HG03139 (cell line): ENCODE measurements around the gene SSNA1.

ENCODE experiments used
- ATAC-seq: cut with Tn5 transposase; IDR thresholded peaks from one replicate; pipeline ENCODE4 v1.9.1; 2021; ENCODE audit not compliant: unreplicated experiment

SSNA1 gene

DNA sequence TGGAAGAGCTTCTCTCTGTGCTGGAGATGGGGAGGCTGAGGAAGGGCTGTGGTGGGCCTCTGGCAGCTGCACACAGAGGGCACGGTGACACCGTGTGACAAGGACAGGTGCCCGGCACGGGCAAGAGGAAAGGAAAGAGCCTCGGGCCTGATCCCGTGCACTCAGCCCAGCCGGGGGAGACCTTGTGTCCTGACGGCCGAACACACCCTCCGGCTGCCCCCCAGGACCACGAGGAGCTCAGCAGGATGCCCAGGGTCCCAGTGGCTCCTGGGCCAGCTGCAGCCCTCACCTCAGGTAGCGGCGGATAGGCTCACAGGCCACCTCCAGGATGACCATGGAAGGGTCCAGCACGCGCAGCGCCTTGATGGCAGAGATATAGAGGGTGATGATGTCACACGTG lies 5.6 kb upstream of the SSNA1 start:
- no peak for ATAC-seq

DNA sequence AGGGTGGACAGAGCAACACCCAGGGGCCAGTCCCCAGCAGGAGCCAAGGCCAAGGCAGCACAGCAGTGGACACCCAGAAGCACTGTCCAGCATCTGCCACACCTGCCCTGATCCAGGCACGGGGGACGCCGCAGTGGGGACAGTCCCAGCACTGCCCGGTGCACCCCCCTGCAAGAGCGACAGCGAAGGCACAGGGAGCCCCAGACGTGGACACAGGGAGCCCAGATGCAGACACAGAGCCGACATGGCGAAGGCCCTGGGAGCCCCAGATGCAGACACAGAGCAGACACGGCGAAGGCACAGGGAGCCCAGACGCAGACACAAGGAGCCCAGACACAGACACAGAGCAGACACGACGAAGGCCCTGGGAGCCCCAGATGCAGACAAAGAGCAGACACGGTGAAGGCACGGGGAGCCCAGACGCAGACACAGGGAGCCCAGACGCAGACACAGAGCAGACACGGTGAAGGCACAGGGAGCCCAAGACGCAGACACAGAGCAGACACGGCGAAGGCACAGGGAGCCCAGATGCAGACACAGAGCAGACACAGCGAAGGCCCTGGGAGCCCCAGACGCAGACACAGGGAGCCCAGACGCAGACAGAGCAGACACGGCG lies 4.4 kb upstream of the SSNA1 start:
- no peak for ATAC-seq

DNA sequence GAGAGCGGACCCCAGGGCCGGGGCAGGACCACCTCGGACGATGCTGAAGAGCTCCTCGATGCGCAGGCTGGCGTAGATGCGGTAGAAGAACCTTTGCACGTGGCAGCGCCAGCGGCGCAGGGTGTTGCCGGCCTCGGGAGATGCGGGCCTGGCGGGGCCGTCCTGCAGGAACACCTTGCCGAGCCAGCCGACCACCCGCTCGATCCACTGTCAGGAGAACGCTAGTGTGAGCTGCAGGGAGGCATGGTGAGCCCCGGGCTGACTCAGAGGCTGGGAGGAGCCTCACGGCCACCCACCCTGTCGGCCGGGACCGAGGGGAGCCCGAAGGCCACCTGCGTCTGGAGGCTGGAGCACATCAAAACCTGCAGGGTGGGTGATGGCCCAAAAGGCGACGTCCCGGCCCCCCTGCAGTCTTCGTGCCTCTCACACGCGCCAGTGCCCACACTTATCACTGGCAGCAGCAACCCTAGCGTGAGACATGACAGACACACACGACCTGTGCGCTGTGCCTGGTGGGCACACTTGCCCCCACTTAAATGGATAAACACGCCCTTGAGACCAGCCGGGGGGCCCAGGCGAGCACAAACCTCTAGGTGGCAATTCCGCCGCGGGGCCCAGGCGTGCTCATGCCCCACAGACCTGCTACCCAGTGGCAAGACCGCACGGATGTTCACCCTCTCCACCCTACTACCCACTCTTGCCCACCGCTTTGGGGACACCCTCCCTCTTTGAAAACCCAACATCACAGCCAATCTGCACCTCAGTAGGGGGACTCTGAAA lies 3.4 kb upstream of the SSNA1 start:
- no peak for ATAC-seq

DNA sequence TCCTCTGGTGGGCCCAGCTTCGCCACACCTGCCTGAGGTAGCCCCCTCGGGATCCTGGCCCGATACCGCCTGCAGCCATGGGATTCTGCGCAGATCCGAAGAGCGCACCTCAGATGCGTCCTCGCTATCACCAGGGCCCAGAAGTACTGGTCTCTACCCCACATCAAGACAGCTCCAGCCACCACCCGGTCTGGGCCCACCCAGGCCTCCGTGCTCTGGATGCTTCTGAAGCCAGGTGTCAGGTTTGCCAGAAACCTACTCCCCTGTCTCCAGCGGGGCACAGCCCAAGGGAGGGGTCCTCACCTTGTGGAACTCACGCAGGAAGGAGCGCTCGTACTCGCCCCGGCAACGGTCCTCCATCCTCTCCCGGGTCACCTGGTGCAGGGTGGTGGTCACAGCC lies 2.6 kb upstream of the SSNA1 start:
- ATAC-seq: no peak

DNA sequence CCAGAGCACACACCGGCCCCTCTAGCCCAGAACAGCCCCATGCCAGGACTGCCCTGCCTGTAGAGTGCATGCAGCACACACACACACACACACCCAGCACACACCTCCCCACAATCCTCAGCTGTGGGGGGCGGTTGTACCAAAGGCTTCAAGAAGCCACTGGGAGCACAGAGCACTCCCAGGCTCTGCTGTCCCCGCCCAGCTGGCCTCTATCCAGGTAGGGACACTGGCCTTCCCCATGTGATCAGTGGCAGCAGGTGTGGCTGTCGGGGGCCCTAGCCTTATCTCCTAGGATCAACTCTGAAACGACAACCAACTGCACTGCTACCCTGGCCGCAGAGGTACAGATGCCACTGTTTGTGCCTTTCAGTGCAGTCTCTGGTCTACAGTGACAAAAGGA lies 2.1 kb upstream of the SSNA1 start:
- no peak for ATAC-seq

DNA sequence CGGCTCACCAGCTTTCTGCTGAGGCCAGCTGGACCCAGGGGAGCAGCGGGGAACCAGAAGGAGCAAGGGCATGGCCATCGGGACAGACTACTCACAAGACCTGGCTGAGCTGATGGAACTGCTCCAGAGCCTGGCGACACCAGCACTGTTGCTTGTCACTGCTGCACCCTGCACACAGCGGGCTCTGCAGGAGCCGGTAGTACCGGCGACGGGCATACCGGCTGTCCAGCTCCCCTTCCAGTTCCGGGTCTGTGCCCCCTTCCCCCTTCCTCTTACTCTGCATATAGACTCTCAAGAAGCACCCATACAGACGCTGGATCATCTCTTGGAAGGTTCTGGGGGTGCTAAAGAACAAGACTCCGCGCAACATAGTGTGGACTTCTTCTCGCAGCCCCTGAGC lies 1.1 kb upstream of the SSNA1 start:
- ATAC-seq: no peak

DNA sequence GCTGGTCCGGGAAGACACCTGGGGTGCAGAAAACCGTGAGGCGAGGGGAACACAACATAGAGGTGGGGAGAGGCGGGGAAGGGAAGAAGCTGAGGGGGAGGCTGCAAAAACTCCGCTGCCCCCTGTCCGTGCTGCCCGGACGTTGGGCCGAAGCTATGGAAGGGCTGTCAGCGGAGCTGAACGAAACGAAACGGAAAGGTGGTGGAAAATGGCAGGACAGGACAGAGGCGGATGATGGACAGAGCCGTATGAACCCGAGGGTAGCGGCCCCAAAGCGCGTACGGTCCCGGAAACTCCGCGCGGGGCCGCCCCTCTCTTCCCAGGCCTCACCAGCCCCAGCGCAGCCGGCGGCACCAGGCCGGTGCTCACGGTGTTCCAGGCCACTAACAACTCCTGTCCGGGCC lies 388 bp upstream of the SSNA1 start:
- no peak for ATAC-seq

DNA sequence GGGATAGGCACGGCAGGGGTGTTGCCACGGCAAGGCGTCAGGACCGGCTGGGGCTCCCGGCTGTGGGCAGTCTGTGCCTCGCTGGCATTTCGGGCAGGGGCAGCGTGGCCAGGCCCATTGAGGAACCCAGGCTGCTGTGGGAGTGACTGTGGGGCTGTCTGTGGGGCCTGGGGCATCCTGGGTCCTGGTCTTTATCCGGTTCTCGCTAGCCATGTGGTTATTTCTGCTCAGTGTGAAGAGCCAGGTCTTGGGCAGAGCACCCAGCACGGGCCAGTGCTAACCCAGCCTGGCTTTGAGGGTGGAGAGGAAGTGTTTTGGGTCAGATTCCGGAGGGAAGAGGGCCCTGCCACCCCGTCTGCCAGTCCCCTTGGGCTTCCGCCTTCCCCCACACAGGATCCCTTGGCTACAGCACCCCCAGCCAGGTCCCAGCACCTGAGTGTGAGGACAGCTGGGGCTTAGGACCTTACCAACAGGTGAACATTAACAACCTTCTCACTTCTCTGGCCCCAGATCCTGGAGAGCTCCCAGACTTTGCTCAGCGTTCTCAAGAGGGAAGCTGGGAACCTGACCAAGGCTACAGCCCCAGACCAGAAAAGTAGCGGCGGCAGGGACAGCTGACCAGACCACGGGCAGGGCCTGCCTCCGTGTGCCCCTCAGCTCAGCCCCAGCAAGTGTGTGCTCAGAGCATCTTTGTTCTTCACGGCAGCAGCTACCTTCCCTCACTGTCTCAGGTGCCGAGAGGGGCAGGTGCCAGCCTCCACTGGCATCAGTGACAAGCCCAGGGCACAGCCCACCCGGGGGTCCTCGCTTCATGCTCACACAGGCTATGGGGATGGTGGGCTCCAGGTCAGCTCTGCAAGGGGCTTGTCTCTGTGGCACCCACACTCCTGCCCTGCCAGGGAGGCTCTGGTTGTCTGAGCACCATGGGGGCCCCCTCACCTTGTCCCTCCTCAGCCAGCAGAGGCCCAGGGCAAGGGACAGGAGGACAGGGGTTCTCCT lies 1.1 kb downstream of the SSNA1 start:
- no peak for ATAC-seq

DNA sequence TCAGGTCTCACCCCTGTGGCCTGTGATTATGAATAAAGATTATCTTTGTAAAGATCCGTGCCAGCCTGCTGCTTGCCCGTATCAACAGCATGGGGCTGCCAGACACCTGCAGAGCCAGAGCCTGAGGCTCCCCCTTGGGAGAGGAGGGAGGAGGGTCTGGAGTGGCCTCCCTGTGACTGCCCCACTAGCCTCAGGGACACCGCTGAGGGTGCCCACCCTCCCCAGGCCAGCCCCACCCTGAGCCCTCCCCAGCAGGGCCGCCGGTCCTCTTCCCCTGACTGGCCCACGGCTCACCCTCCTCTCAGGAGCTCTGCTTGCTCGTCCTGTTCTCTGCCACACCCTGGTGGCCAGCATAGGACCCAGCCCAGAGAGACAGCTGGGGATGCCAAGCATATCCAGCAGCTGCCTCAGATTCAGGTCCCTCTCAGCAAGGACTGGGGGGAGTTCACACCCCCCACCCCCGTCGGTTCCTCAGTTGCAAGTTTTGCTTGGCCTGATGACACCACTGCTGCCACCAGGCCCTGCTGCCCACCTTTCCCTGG lies 1.9 kb downstream of the SSNA1 start:
- no peak for ATAC-seq

DNA sequence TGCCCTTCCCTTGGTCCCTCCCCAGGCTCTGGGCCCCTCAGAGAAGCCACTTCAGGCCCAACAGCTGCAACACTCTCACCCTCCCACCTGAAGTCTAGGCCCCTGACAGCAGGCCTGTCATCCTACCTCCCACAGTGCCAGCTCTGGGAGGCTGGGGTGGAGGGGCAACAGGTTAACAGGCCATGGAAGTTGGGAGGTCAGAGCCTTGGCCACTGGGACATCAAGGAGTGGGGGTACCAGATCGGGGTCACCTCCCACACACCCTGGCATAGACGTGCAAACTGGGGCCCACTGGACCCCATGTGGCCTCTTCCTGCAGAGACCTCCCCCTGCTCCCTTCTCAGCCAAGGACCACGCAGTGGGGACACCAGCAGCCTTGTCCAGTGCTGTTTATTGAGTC lies 2.8 kb downstream of the SSNA1 start:
- no peak for ATAC-seq

DNA sequence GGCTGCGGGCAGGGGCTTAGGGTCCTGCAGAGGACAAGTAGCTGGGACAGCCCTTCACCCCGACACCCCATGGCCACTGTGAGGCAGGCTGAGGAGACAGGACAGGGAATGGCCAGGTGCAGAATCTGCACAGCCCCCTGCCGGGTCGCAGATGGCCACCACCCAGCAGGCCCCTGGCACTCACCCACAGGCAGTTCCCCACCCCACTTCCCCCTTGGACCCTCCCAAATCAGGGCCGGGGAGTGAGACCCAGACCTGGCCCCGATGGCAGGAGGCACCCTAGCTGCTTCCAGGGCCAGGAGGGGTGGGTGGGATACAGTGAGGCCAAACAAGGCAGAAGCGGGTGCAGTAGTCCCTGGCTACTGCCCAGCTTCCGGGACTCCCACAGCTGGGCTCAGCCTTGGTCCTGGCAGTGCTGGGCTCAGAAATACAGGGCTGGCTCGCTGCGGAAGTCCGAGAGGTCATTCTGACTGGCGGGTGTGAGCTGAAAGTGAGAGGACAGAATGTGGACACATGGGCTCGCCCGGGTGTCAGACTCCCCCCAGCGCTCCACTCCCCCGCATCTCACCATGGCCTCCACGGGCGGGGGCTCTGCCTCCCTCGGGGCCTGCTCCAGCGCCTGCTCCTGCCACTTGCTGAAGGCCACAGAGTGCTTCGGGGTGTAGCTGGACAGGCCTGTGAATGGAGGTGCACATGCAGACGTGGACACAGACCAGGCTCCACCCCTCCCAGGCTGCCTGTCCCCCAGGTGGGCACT lies 3.4 kb downstream of the SSNA1 start:
- ATAC-seq: no peak

DNA sequence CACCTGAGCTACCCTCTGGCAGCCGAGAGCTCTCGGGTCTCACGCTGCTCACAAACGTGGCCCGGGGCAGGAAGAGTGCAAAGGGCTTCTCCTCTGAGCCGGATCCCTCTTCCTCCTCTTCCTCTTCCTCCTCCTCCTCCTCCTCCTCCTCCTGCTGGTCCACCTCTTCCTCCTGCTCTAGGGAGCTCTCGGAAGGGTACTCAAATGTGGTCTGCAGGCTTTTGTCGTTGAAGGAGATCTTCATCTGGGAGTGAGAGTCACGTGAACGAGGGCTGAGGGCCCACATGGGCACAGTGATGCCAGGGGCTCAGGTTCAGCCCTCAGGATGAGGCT lies 3.9 kb downstream of the SSNA1 start:
- no peak for ATAC-seq

DNA sequence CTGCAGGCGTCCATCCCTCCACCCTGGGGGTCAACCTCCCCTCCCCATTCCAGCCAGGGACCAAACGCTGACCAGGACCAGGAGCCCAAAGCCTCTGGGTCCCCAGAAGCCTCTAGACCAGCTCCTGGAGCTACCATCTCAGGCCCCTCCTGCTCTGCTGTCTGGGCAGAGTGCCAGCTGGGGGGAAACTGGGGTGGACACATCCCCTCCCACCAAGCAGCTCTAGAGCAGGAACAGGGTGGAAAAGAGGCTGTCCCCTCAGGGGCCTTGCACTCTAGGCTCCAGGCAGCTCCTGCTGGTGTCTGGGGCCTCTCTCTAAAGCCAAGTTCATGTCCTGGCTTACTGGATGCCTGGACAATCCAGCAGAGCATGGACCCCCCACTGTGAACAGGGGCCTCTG lies 4.4 kb downstream of the SSNA1 start:
- ATAC-seq: no peak

DNA sequence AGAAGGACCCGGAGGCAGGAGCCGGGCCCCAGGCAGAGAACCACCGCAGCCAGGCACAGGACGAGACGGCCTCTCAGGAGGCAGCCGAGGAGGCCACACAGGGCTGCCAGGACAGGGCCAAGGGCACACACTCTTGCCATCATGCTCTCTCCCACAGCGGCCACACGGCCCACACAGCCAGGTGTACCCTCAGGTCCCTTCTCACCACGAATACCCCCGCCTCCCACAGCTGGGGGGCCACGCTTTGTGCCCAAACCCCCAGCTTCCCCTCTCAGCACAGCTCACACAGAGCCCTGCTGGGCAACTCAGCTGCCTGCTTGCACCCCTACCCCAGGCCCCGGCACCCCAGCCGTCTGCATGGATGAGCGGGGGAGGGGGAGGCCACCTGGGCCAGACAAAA lies 5.3 kb downstream of the SSNA1 start:
- ATAC-seq: no peak

DNA sequence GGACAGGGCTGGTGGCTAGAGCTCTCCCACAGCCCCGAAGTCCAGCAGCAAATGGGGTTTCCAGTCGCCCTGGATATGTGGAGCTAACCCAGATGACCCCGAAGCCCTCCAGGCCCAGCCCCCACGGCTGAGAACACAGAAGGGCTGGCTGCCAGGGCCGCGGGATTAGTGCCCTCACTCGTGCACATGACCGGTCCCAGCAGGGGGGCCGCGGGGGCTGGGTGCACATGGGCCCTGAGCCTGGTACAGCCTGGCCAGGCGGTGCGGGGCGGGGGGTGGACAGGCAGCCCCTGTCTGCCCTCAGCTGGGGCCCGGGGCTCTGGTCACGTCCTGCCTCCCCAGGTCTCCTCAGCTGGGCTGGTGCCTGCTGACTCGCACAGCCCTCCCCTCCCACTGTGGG lies 5.9 kb downstream of the SSNA1 start:
- ATAC-seq: no peak

DNA sequence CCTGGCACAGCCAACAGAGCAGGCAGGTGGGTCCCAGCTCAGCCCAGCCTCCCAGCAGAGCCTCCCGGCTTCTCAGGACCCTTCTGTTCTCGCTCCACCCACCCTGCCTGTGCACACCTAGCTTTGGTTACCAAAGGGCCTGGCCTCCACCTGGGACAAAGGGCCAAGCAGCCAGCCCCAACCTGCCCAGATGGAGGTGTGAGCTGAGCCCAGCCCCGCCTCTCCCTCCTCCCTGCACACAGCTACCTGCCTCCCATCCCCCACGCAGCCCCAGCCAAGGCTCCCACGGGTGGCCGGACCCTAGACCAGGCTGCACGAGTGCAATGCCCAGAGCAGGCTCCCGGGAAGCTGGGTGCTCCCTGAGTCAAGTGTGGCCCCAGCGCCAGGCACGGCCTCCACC lies 6.4 kb downstream of the SSNA1 start:
- no peak for ATAC-seq

DNA sequence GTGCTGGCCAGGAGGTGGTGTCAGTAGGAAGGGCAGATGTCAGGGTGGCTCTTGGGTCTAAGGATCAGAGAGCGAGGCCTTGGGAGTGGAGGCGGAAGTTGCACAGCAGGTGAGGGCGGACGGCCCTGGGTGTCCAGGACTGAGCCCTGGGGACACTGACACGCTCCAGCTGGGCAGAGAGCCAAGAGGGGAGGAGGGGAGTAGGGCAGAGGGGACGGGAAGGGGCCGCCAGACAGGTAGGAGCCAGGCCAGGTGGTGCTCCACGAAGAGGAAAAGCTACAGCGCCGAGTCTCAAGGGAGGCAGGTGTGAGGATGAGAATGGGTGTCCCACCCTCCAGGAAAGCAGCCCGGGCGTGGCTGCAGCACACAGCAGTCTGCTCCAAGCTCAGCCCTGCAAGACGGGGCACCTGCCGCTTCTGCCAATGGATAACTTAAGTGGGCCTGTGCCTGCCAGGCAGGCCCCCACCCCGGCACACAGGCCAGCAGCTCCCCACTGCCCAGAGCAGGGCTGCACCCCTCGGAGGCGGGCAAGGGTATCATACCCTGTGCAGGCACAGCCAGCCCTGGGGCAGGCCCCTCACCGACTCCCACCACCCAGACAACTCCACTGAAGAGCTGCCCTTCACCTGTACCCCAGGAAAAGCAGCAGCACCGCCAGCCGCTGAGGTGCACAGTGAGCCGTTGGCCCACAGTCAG lies 7.2 kb downstream of the SSNA1 start:
- ATAC-seq: no peak

DNA sequence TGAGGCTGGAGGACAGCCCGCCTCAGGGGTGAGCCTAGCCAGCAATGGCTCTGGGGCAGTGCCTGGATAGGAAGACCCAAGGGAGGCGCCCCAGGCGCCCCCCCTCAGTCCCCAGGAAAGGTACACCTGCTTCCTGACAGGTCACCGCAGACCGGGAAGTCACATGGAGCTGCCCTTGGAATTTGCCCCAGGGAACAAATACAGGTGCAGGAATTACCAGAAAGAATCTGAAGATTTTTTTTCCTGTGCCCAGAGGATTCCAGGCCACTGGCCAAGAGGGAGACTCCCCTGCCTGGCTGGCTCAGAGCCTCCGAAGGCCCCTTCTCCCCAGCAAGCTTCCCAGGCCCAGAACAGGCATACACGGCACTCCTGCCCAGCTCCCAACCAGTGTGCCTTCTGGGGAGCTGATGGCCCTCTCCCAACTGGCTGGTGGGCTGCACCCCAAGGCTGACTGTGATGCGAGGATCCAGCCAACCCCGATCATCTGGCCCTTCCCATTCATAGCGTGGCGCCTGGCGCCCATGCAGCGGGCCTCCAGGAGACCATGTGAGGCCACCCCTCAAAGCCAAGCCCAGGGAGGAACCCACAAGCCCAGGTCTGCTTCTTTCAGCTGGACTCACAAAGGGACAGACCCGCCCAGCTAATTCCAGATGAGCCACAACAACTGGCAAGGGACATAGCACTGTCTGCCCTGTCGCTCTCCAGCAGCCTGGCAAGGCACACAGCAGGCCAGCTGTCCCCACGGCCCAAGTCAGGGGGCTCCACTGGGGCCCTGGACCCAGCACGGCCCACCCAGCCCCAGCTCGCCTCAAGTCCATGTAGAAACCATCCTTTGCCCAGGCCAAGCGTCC lies 9.8 kb downstream of the SSNA1 start:
- no peak for ATAC-seq

DNA sequence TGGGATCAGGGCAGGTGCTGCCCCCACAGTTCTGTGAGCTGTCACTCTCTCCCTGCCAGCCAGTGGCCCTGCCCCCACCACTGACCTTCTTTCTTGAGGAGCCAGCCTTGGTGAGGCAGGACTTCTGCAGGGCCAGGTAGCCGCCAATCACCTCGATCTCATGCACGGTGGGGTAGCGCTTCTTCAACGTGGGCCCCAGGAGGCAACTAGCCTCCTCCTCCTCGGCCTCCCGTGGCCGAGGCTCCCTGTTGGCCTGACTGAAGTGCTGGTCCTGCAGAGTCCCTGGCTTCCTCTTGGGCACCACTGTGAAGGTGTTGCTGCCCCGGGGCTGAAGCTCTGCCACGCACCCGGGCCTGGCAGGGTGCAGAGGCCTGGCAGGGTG lies 10.4 kb downstream of the SSNA1 start:
- ATAC-seq: no peak
